KOPT-K1 (cell line): ENCODE results near the gene EIF5A2.
A peak's percentile ranks its signal among the peaks of the same experiment; 100 is the strongest.

Source experiments
- H3K27ac ChIP-seq: fragments of 200-600 bp; sonication (generic); 2 replicates; pipeline ENCODE4 v1.5.1; 2016; ENCODE audit warnings: antibody characterized with exemption, mild to moderate bottlenecking, low read depth, low read length; ENCODE audit not compliant: poor library complexity, severe bottlenecking
- H3K36me3 ChIP-seq: fragments of 200-600 bp; sonication (generic); 2 replicates; pipeline ENCODE4 v1.5.1; 2017; ENCODE audit warnings: antibody characterized with exemption, mild to moderate bottlenecking, low read length, moderate library complexity; ENCODE audit not compliant: insufficient read depth
- H3K9me3 ChIP-seq: fragments of 200-600 bp; sonication (generic); 2 replicates; pipeline ENCODE4 v1.5.1; 2017; ENCODE audit warnings: antibody characterized with exemption, low read length, mild to moderate bottlenecking; ENCODE audit not compliant: insufficient read depth, poor library complexity, severe bottlenecking

Gene EIF5A2

GRCh38 chr3:170876537-170876936, 31.9 kb downstream of the EIF5A2 start:
- H3K36me3 ChIP-seq, result no peaks in the 10 kb centered on the region
- H3K9me3 ChIP-seq, result no peaks in the 10 kb centered on the region
- no peak overlapping the region for H3K27ac ChIP-seq

- Histone ChIP-seq H3K9me3 (no peaks in the 10 kb centered on the region), H3K27ac (peak within 1 kb of the TSS; percentile 89), H3K36me3 (peaks cover 38% of the 10 kb centered on the region)
Measured at GRCh38 chr3:170869645-170870593, 38.5 kb downstream of the EIF5A2 start, which contains the start of gene RPL22L1. Gene RPL22L1, minus strand, starts transcription at chr3:170870195. Its CDS starts 28 bp downstream, at chr3:170870167.

DNA sequence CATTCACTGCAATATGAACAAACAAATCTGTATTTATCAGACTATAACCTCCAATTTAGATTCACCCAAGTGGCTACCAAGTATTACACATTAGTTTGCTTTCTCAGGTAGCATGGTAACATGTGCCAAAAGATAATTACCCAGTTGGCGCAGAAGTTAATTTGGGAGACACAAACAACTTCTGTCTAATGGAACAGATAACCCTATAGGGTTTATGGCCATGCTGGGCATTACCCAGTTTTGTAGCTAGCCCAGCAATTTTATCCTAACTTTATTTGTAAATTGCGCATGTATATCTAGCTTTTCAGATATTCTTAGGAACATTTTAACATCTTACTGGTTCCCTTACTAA, 39.2 kb downstream of the EIF5A2 start:
- H3K27ac ChIP-seq, result peak overlapping the region; percentile 89
- H3K36me3 ChIP-seq, result peaks cover 45% of the 10 kb centered on the region
- H3K9me3 ChIP-seq, result no peaks in the 10 kb centered on the region

DNA sequence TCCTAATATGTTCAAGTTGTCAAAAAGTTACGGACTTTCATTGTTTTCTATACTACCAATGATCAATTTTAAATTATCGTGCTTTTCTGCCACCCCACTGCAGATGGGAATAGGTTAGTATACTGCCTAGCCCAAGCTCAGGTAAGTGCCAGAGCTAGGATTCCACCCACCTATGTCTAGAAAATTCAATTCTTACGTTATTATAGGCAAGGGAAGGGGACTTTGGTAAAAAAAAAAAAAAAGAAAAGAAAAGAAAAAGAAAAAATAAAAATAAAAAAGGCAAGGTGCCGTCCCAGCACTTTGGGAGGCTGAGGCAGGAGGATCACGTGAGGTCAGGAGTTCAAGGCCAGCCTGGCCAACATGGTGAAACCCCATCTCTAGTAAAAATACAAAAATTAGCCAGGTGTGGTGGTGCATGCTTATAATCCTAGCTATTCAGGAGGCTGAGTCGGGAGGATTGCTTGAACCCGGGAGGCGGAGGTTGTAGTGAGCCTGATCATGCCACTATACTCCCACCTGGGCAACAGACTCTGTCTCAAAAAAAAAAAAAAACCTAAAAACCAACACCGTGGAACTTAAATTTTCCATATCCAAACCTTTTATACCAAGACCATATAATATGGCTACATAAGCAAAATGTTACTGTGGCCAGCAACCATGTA, 39.7 kb downstream of the EIF5A2 start:
- Histone ChIP-seq H3K27ac (peak overlapping the region; percentile 89), H3K36me3 (peaks cover 48% of the 10 kb centered on the region), H3K9me3 (no peaks in the 10 kb centered on the region)

GRCh38 chr3:170867143-170867937, 41.1 kb downstream of the EIF5A2 start:
- Histone ChIP-seq H3K9me3 (no peaks in the 10 kb centered on the region), H3K27ac (no peak overlapping the region), H3K36me3 (peaks cover 48% of the 10 kb centered on the region)

- Histone ChIP-seq H3K9me3 (no peaks in the 10 kb centered on the region), H3K36me3 (peaks cover 48% of the 10 kb centered on the region), H3K27ac (no peak overlapping the region)
Measured at GRCh38 chr3:170866499-170866898, 41.9 kb downstream of the EIF5A2 start.

- Histone ChIP-seq H3K27ac (no peak overlapping the region), H3K9me3 (no peaks in the 10 kb centered on the region), H3K36me3 (peaks cover 48% of the 10 kb centered on the region)
Measured at GRCh38 chr3:170865209-170866094, 43.0 kb downstream of the EIF5A2 start.

DNA sequence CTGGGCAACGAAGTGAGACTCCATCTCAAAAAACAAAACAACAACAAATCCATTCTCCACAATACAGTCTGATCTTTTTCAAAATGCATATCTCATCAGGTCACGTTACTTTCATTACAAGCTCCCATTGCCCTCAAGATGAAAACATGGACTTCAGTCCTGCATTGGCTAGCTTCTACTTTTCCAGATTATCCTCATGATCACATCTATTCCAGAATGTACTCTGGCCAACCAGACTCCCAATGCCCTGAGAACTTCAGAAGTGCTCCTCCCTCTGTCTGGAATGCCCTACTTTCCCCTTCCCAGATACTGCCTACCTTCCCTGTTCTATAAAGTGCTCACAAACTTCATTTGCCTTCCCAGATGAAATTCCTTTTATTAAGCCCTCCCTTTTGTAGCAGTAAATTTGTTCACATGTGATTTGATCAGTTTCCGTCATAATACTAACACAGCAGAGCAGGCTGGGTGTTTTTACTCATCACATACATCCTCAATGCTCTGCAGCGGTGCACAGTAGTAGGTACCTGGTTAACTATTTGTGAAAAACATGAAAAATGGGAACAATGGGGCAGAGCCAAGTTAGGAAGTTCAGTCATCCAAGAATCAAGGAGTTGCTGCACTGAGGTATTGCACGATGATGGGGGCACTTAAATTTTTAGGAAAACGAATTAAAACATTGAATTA, 43.8 kb downstream of the EIF5A2 start:
- H3K9me3 ChIP-seq, result no peaks in the 10 kb centered on the region
- H3K27ac ChIP-seq, result no peak overlapping the region
- peaks cover 48% of the 10 kb centered on the region for H3K36me3 ChIP-seq

DNA sequence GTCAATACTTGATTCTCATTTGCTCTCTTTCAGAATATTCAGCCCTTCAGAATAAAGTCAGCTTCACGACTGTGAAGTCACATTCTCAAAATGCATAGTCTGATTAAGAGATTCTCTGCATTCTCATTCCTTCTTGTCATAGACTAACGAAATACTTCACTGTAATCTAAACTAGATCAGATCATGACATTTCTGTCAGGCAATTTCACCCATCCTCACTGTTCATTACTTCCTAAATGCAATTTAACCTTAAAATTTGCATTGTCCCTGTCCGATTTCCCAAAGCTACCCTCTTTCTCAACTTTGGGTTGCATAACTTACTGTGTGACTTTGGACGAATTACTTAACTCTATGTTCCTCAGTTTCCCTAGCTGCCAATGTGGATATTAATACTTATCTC, 44.6 kb downstream of the EIF5A2 start:
- Histone ChIP-seq H3K9me3 (no peaks in the 10 kb centered on the region), H3K27ac (no peak overlapping the region)

DNA sequence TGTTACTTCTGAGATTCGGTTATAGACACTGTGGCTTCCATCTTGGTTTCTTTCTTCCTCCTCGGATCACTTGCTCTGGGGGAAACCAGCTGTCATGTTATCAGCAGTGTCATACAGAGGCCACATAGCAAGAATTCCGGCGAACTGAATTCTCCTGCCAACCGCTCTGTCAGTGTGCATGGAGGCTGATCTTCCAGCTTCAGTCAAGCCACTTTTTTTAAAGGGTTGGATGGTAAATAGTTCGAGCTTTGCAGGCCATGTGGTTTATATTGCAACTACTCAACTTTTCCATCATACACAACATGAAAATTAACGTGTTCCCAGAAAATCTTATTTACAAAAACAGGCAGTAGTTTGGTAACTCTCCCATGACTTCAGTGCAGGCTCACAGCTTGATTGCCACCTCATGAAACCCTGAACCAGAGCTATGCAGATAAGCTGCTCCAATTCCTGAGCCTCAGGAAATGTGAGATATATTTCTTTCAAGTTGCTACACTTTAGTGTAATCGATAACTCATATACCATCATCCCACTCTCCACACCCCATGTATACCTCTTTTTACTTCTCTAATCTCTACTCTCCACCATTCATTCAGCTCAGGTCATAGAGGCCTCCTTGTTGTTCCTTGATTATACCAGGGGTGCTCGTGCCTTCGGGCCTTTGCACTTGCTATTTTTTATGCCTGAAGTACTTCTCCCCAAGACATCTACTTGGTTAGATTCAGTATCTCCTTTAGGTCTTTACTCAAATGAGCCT, 45.6 kb downstream of the EIF5A2 start:
- H3K9me3 ChIP-seq, result no peaks in the 10 kb centered on the region
- H3K27ac ChIP-seq, result no peak overlapping the region
- peaks cover 39% of the 10 kb centered on the region for H3K36me3 ChIP-seq

More for the DNA sequence above, 44.6 kb downstream of the EIF5A2 start:
- H3K36me3 ChIP-seq, result peaks cover 48% of the 10 kb centered on the region

DNA sequence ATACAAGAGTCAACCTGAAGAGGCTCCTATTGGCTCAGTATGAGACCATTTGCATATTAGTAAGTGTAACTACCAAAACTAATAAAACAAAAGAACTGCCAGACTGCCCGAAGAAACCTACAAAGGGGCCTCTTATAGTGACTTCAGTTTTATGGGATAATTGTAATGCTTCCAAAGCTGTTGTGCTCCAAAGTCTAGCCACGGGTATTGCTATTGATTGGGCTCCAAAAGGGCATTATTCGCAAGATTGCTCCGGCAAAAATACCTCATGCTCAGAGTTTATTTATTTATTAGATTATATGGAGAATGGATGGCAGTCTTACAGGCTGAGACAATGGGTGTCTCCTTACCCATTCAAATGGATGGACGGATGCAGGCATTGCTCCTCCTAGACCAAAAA, 49.8 kb downstream of the EIF5A2 start:
- no peaks in the 10 kb centered on the region for H3K36me3 ChIP-seq
- no peaks in the 10 kb centered on the region for H3K9me3 ChIP-seq
- no peak overlapping the region for H3K27ac ChIP-seq

- no peak overlapping the region for H3K27ac ChIP-seq
- H3K9me3 ChIP-seq, result no peaks in the 10 kb centered on the region
- H3K36me3 ChIP-seq, result no peaks in the 10 kb centered on the region
Measured at GRCh38 chr3:170852324-170852723, 56.1 kb downstream of the EIF5A2 start.

DNA sequence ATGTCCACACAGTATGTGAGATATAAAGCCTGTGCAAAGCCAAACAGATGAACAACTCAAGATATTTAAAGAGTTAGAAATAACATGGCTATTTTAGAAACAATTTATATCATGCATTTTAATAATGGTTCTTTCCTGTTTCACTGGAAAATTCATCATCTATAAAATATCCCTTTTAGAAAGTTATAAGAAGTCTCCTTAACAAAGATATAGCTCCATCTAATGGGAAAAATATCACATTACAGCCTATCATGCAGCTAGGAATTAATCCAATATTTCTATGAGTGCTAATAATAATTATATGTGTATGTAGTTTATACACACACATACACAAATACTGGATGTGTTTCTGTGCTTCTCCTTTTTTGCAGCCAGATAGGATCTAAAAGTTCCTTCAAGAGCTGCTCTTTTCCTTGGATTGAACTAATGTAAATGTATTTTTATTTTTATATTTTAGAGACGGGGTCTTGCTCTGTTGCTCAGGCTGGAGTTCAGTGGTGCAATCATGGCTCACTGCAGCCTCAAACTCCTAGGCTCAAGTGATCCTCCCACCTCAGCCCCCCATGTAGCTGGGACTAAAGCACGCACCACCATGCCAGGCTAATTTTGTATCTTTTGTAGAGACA, 60.0 kb downstream of the EIF5A2 start:
- Histone ChIP-seq H3K27ac (no peak overlapping the region), H3K9me3 (peaks cover 5% of the 10 kb centered on the region), H3K36me3 (no peaks in the 10 kb centered on the region)
